Omental fat pad (tissue), 4 donors: Measurements from ENCODE around the gene KIRREL1. TPM values are rescaled to one million over a fixed set of nuclear protein-coding genes. Genes with fewer than 3 reads are reported as not detected.
A peak's percentile ranks its signal among the peaks of the same experiment; 100 is the strongest.

ENCODE experiments used
- ATAC-seq: fragments of 150-250 bp; one replicate; pipeline ENCODE4 v1.9.1; 2016; ENCODE audit warnings: mild to moderate bottlenecking, moderate library complexity; ENCODE audit not compliant: low FRiP score
- DNase-seq: peaks from one replicate; pipeline ENCODE4 v3.0.0-alpha.2; 2019; ENCODE audit warnings: low spot score
- total RNA-seq, 4 donors: library from RNA; depleted of rRNA; stranded (reverse); fragments of >200 nt; gene quantifications; one replicate each; pipeline ENCODE4 v1.1.0, GENCODE V29; 2016
- TF ChIP-seq, protein P1 (sequence below), 3 donors: fragments of 450-650 bp; IDR thresholded peaks; one replicate each; pipeline ENCODE4 v1.5.1; 2016 to 2017; ENCODE audit warnings: antibody characterized with exemption in 3 of 3, mild to moderate bottlenecking in 3 of 3, moderate library complexity in 2 of 3

Gene KIRREL1
- total RNA-seq, 4 donors from 2014 or later: 47.2 to 81.6 (median 61.6) TPM

DNA sequence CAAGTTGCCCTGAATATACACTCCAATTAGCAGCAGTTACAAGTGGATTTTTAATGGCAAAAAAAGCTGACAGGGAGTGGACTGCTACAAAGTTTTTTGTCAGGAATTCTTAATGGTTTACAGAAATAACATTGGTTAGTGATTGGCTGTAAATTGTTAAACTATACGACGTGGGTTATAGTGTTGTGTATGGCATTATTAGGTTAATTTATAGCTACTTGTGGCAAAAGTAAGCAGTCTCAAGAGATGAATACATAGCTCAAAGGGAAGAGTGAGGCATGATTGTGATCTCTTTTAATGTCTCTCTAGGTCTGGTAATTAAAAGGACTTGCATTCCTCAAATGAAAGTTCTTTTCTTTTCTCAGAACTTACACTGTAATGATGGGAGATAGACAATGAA lies 111.4 kb downstream of the KIRREL1 start:
- no peak for DNase-seq

DNA sequence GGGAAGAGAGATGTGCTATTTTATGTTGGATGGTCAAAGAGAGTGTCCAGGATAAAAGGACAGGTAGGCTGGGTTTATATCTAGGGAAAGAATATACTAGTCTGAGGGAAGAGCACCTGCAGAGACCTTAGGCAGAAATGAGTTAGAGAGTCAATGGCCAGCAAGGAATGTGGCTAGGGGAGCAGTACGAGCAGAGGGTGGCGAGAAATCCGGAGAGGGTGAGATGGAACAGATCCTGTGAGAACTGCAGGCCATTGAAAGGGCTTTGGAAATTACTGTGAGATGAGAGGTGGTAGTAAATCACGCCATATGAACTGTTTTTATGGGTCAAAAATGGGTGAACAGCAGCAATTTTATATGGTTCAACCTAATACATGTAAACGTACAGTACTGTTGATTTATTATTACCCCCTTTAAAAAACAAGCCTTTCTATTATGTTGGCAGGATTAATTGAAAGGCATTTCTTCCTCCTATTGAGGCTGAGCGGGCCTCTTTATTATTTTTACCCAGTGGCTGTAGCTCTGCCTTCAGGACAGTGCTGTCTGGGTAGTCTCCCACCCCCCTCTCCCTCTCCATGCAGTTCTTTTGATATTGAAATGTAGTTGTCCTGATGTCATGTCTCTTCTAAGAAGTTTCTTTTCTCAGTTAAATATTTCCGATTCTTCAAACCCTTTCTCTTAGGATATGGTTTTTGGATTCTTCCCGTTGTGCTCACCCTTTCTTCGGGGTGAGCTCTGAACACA lies 112.1 kb downstream of the KIRREL1 start:
- DNase-seq: no peak
- TF ChIP-seq, protein P1, sequence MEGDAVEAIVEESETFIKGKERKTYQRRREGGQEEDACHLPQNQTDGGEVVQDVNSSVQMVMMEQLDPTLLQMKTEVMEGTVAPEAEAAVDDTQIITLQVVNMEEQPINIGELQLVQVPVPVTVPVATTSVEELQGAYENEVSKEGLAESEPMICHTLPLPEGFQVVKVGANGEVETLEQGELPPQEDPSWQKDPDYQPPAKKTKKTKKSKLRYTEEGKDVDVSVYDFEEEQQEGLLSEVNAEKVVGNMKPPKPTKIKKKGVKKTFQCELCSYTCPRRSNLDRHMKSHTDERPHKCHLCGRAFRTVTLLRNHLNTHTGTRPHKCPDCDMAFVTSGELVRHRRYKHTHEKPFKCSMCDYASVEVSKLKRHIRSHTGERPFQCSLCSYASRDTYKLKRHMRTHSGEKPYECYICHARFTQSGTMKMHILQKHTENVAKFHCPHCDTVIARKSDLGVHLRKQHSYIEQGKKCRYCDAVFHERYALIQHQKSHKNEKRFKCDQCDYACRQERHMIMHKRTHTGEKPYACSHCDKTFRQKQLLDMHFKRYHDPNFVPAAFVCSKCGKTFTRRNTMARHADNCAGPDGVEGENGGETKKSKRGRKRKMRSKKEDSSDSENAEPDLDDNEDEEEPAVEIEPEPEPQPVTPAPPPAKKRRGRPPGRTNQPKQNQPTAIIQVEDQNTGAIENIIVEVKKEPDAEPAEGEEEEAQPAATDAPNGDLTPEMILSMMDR (IDR thresholded peaks at IDR 0.05): no peak
- no peak for ATAC-seq

More for the DNA sequence above, 111.4 kb downstream of the KIRREL1 start:
- TF ChIP-seq, protein P1 (IDR thresholded peaks at IDR 0.05): no peak
- ATAC-seq: no peak

DNA sequence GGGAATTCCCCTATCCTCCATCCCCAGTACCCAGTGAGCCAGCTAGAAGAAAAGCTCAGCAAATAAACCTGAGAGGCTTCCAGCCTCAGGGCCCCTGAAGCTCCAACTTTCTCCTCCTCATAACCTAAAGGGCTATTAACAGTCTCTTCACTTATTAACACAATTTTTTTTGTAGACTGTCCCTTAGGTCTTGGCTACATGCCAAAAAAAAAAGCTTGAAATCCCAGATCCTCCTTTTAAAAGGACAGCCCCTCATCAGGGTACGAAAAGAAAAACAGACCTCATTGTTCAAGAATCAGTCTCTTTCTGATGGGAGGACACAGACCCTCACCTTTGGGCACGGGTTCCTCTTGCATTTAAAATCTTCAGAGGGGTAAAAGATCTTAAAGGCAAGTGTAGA lies 114.5 kb downstream of the KIRREL1 start:
- ATAC-seq (no peak), DNase-seq (no peak)
- TF ChIP-seq, protein P1 (IDR thresholded peaks at IDR 0.05): no peak

DNA sequence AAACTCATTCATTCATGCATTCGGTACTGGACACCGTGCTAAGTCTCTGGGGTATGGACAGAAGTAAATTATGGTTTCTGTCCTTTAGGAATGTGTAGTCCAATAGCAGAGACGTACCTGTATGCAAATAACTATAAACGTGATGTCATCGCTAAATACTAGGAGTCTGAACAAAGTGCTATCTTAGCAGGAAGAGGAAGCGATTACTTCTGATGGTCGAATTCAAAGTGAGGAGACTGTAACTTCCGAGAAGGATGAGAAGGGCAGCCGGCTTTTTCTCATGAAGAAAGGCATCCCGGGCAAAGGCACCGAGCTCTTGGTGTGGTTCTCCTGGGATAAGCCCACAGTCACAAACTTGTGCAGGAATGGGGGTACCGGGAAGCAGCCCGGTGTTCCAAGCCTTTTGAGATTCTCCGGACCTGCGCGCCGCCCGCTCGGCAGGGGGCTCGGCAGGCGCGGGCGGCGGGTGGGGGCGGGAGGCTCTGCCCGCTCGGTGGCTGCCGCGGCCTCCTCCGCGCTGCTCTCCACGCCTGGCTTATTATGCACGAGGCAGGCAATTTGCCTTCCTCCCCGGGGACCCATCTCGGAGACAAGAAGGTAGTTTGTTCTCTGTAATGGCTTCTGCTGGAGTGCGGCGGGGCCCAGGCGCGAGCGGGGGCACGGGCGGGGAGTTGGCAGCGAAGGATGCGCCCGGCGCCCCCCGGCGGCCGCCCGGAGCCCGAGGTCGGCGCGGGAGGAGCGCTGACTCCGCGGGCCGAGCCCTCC lies 119.7 kb downstream of the KIRREL1 start:
- DNase-seq: no peak

DNA sequence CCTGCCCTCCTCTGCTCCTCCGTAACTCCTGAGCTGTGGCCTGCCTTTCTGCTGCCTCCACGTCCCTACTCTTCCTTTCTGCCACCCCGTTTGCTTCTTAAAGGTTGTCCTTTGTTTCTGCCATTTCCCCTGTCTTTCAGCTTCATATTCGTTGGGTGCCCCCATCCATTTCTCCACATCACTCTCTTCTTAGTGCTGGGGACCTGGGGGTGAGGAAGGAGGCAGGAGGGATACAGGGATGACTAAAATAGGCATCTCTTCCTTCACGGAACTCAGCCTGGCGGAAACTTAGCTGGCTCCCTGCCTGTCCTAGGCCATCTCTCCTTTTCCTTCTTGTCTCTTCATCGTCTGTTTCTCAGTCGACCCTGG lies 120.3 kb downstream of the KIRREL1 start:
- ATAC-seq (no peak), DNase-seq (no peak)
- TF ChIP-seq, protein P1 (IDR thresholded peaks at IDR 0.05): no peak

More for the DNA sequence above, 119.7 kb downstream of the KIRREL1 start:
- peak; percentile 61 for ATAC-seq
- TF ChIP-seq, protein P1 (IDR thresholded peaks at IDR 0.05): no peak

DNA sequence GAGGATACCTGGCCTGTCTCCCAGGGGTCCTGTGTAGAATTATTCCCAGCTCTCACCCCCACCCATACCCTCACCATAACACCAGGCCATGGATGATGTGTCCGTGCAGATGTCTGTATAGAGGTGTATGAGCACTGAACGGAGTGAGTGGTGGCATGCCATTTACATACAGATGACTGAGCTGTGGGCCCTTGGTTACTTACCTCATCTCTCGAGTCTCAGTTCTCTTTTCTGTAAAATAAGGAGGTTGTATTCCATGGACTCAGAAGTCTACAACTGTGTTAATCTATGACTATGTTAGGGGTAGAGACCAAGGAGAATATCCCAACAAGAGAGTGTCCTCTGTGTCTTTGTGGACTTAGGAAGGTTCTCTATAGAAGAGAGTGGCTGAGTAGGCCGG lies 121.7 kb downstream of the KIRREL1 start:
- ATAC-seq: no peak
- no peak for DNase-seq
- TF ChIP-seq, protein P1 (IDR thresholded peaks at IDR 0.05): no peak
